ENCODE measurements around the gene RNF130.
A peak's percentile ranks its signal among the peaks of the same experiment; 100 is the strongest.

The RNF130 gene

DNA sequence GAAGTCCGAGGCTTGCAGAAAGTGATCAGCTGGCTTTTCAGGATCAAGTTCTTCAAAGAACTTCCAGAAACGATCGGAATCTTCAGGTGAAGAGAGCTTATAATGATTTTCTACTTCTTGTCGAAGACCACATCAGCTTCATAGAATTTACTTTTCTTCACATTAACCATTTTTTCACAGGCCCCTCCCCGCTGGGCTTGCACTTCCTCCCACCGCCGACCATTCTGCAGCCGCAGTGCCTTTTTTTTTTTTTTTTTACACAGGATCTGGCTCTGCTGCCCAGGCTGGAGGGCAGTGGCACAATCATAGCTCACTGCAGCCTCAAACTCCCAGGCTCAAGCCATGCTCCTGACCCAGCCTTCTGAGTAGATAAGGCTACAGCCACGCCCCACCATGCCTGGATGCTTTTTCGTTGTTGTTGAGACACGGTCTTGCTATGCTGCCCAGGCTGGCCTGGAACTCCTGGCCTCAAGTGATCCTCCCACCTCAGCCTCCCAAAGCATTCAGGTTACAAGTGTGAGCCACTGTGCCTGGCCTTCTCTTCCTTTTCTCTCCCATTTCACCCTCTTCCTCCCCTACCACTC is 15.3 kb upstream of the RNF130 start:
- Mint-ChIP-seq H3K27ac (ENCODE audit: low read depth) (no peak overlapping the region), H3K27me3 (peaks cover 14% of the 10 kb centered on the region), H3K36me3 (ENCODE audit: insufficient read depth) (peaks cover 4% of the 10 kb centered on the region), H3K4me3 (peak overlapping the region; percentile 12), H3K9me3 (no peaks in the 10 kb centered on the region), H3K4me1 (peaks cover 5% of the 10 kb centered on the region)
- ATAC-seq (replicated peaks; ENCODE audit: extremely low read depth, poor library complexity, severe bottlenecking) (no peak), DNase-seq (ENCODE audit: low spot score in 2 of 2) (no peak)

DNA sequence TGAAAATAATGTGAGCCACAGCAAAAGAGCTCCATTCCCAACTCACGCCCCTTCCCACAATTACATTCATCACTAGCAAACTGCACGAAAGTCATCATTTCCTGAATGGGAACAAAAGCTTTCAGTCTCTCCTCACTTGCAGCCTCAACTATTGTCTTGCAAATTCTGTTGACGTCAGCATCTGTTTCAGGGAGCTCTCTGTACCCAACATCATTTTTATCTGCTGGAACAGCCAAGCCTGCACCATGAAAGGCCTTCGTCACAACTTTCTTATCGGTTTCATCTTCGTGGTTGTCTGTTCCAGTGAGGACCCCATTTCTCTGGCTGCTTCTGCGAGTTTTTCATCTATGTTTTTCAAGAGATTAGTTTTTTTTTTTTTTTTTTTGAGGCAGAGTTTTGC is 14.3 kb upstream of the RNF130 start:
- no peaks in the 10 kb centered on the region for H3K9me3 Mint-ChIP-seq
- H3K4me3 Mint-ChIP-seq: no peak overlapping the region
- H3K27ac Mint-ChIP-seq (ENCODE audit: low read depth): no peak overlapping the region
- peaks cover 2% of the 10 kb centered on the region for H3K36me3 Mint-ChIP-seq (ENCODE audit: insufficient read depth)
- ATAC-seq (replicated peaks; ENCODE audit: extremely low read depth, poor library complexity, severe bottlenecking) (peak; percentile 62), DNase-seq (ENCODE audit: low spot score in 2 of 2) (no peak)
- H3K4me1 Mint-ChIP-seq: peaks cover 5% of the 10 kb centered on the region
- H3K27me3 Mint-ChIP-seq: peaks cover 14% of the 10 kb centered on the region

DNA sequence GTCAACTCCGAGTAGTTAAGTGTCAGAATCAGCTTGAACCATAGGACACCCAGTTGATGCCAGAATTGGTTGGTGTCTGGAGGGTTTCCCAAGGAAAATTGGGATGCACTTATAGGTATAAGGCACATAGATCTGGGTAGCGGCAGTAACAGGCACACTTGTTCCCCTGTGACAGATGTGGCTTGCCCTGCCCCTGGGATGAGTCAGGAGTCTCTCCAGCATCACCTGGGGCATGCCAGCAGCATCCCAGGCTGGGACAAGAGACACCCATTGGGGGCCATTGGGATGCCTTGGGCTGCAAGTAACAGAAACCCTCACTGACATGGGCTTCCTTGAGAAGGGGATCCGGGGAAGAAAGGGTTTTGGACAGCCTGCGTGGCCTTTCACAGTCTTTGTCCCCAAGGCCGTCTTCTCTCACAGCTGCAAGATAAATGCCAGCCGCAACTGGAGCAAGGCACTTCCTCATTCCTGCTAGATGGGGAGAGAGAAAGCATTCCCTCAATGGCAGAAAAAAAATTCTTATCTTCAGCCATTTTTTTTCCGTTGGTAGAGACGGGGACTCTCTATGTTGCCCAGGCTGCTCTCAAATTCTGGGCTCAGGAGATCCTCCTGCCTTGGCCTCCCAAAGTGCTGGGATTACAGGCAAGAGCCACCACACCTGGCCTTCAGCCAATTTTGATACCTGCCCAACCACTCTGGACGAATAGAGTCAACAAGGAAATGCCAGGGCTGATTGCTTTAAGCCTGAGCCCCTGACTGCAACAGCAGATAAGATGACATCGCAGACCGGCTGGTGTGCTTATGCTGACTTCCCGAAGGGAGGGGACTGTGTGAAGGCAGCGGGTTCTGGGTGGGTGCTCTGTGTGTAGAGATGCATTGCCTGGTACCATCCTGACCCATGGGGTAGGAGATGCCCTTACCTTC is 13.3 kb upstream of the RNF130 start:
- Mint-ChIP-seq H3K4me3 (no peak overlapping the region), H3K27ac (ENCODE audit: low read depth) (no peak overlapping the region), H3K4me1 (peaks cover 5% of the 10 kb centered on the region), H3K9me3 (no peaks in the 10 kb centered on the region), H3K27me3 (peaks cover 20% of the 10 kb centered on the region), H3K36me3 (ENCODE audit: insufficient read depth) (no peaks in the 10 kb centered on the region)
- DNase-seq (ENCODE audit: low spot score in 2 of 2) (no peak), ATAC-seq (replicated peaks; ENCODE audit: extremely low read depth, poor library complexity, severe bottlenecking) (no peak)

DNA sequence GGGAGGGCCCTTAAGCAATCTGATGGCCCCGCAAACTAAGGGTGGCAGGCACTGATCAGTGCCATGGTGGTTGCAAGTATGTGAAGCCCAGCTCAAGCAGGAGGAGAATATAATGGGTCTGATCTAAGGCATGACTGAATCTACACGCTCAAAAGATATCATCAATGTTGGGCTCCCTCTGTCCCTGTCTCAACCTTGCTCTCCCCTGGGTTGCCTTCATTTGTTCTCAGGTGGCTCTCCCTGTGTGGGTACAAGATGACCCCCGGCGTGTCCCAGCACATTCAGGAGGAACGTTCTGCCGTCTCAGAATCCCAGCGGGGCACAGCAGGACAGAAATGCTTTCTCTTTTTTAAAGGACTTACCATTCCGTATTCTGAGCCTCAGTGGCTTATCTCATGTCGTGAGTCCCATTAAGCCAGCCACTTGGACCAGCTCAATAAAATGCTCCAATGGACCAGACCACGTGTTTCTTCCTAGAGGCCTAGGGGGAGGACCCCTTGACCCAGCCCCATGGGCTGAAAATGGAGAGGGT is 12.0 kb upstream of the RNF130 start:
- ATAC-seq (replicated peaks; ENCODE audit: extremely low read depth, poor library complexity, severe bottlenecking) (no peak), DNase-seq (ENCODE audit: low spot score in 2 of 2) (no peak)
- no peaks in the 10 kb centered on the region for H3K36me3 Mint-ChIP-seq (ENCODE audit: insufficient read depth)
- peaks cover 33% of the 10 kb centered on the region for H3K27me3 Mint-ChIP-seq
- no peaks in the 10 kb centered on the region for H3K9me3 Mint-ChIP-seq
- no peak overlapping the region for H3K4me3 Mint-ChIP-seq
- no peak overlapping the region for H3K27ac Mint-ChIP-seq (ENCODE audit: low read depth)
- peaks cover 5% of the 10 kb centered on the region for H3K4me1 Mint-ChIP-seq

DNA sequence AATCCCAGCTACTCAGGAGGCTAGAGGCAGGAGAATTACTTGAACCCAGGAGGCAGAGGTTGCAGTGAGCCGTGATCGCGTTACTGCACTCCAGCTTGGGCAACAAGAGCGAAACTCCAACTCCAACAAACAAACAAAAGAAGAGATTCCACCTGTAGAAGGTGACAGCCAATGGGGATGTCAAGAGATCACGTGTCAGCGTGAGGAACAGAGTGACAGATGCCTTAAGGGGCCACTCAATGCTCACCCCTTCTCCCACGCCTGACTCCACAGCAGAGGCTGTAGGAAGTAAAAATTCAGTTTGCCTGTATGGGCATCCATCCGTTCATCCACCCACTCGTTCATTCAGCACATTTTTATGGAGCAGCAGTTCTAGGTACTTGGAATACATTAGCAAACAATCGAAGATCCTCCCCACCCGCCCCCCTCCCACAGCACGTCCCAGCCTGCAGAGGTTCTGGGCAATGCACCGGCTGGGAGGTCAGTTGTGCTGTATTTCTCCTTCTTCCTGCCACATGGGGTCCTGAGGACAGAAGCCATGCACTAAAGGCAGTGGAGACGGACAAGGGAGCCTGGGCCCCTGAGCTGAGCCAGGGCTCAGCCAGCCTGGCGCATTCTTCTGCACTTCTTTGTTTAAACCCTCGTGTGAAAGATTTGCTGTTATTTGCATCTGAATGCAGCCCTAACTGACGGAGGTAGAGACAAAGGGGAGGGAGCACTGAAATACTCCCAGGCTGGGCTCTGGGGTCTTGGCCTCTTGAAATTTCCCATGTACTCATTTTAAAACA is 11.3 kb upstream of the RNF130 start:
- Mint-ChIP-seq H3K9me3 (no peaks in the 10 kb centered on the region), H3K4me1 (peaks cover 5% of the 10 kb centered on the region), H3K4me3 (no peak overlapping the region), H3K36me3 (ENCODE audit: insufficient read depth) (no peaks in the 10 kb centered on the region), H3K27ac (ENCODE audit: low read depth) (no peak overlapping the region), H3K27me3 (peaks cover 41% of the 10 kb centered on the region)
- DNase-seq (ENCODE audit: low spot score in 2 of 2) (no peak), ATAC-seq (replicated peaks; ENCODE audit: extremely low read depth, poor library complexity, severe bottlenecking) (no peak)

DNA sequence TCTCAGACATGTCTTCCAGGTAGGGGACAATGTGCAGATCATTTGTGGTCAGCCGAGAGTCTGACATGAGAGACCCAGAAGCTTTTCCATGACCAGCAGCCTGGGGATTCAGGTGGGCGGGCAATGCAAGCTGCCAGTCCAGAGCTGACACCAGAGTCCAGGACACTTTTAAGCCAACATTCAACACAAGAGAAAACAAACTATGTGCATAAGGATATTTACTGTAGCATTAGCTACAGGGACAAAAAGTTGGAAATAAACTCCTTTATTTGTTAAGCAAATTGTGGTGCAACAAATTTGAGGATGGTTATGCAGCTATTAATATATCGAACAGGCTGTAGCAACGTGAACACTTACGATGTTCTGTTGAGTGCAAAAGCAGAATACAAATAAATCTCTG is 9.9 kb upstream of the RNF130 start:
- no peak for DNase-seq (ENCODE audit: low spot score in 2 of 2)
- peaks cover 5% of the 10 kb centered on the region for H3K4me1 Mint-ChIP-seq
- H3K27ac Mint-ChIP-seq (ENCODE audit: low read depth): no peak overlapping the region
- no peaks in the 10 kb centered on the region for H3K9me3 Mint-ChIP-seq
- ATAC-seq (replicated peaks; ENCODE audit: extremely low read depth, poor library complexity, severe bottlenecking): no peak
- H3K36me3 Mint-ChIP-seq (ENCODE audit: insufficient read depth): no peaks in the 10 kb centered on the region
- H3K27me3 Mint-ChIP-seq: peaks cover 45% of the 10 kb centered on the region
- H3K4me3 Mint-ChIP-seq: no peak overlapping the region

DNA sequence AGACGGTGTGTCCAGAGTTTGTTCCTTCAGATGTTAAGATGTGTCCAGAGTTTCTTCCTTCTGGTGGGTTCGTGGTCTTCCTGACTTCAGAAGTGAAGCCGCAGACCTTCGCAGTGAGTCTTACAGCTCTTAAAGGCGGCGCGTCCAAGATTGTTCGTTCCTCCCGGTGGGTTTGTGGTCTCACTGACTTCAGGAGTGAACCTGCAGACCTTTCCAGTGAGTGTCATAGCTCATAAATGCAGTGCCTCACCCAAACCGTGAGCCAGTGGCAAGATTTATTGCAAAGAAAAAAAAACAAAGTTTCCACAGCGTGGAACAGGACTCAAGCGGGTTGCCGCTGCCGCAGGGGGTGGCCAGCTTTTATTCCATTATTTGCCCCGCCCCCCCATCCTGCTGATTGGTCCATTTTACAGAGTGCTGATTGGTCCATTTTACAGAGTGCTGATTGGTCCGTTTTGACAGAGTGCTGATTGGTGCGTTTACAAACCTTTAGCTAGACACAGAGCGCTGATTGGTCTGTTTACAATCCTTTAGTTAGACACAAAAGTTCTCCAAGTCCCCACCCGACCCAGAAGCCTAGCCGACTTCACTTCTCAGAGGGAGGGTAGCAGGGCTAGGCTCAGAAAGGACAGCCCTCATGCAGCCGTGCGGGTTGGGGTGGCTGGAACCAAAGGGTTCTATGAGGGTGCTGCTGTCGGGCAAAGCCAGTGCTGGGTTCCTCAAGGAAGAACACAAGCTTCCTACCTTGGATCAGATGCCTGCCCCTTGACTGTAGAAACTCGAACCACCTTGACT is 9.1 kb upstream of the RNF130 start:
- H3K27me3 Mint-ChIP-seq: peaks cover 45% of the 10 kb centered on the region
- H3K4me3 Mint-ChIP-seq: peak overlapping the region; percentile 13
- ATAC-seq (replicated peaks; ENCODE audit: extremely low read depth, poor library complexity, severe bottlenecking) (no peak), DNase-seq (ENCODE audit: low spot score in 2 of 2) (no peak)
- no peaks in the 10 kb centered on the region for H3K36me3 Mint-ChIP-seq (ENCODE audit: insufficient read depth)
- no peak overlapping the region for H3K27ac Mint-ChIP-seq (ENCODE audit: low read depth)
- H3K9me3 Mint-ChIP-seq: no peaks in the 10 kb centered on the region
- H3K4me1 Mint-ChIP-seq: peaks cover 2% of the 10 kb centered on the region

DNA sequence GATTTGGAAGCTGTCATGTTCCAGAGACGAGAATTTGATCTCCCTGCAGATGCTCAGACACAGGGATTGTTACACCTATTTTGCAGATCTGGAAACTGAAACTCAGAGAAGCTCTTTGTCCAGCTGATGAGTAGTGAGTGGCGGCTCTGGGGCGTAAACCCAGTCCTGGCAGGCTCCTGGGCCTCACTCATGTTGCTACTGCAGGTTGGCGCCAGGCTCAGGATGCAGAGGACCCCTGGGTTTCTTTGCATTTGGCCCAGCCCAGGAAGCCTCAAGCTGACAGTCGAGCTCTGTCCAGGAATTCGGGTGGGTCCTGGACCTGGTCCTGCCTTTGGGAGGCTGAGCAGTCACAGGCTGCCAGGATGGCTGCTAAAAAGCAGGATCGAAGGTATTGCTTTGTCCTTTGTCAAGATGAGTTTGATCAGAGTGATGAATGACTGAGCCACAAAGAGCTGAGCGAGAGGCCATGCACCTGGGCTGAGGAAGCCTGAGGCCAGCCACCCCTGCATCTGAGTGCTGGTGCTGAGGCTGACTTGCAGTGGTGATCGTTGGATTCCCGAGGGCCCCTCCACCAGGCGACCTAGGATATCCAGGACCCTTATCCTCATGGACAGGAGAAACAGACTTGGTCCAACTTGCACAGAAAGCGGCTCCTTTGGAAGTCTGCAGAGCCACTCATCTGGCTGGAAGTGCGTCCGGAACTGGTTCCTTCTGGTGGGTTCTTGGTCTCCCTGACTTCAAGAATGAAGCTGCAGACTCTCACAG is 8.3 kb upstream of the RNF130 start:
- H3K27ac Mint-ChIP-seq (ENCODE audit: low read depth): no peak overlapping the region
- no peak for ATAC-seq (replicated peaks; ENCODE audit: extremely low read depth, poor library complexity, severe bottlenecking)
- no peak overlapping the region for H3K4me3 Mint-ChIP-seq
- H3K4me1 Mint-ChIP-seq: no peaks in the 10 kb centered on the region
- no peaks in the 10 kb centered on the region for H3K36me3 Mint-ChIP-seq (ENCODE audit: insufficient read depth)
- no peaks in the 10 kb centered on the region for H3K9me3 Mint-ChIP-seq
- peaks cover 45% of the 10 kb centered on the region for H3K27me3 Mint-ChIP-seq
- no peak for DNase-seq (ENCODE audit: low spot score in 2 of 2)

DNA sequence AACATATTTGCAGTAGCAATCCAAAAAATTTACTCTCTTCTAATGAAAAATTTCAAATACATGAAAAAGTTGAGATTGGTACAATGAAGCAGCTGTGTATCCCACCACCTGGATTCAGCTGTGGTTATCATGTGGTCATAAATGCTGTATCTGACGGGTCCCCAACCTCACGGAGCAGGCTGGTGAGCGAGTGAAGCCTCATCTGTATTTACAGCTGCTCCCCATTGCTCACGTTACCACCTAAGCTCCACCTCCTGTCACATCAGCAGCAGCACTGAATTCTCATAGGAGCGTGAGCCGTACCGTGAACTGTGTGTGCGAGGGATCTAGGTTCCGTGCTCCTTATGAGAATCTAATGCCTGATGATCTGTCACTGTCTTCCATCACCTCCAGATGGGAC is 6.8 kb upstream of the RNF130 start:
- H3K27ac Mint-ChIP-seq (ENCODE audit: low read depth): no peak overlapping the region
- H3K9me3 Mint-ChIP-seq: no peaks in the 10 kb centered on the region
- H3K4me1 Mint-ChIP-seq: no peaks in the 10 kb centered on the region
- ATAC-seq (replicated peaks; ENCODE audit: extremely low read depth, poor library complexity, severe bottlenecking): no peak
- H3K36me3 Mint-ChIP-seq (ENCODE audit: insufficient read depth): no peaks in the 10 kb centered on the region
- H3K4me3 Mint-ChIP-seq: no peak overlapping the region
- no peak for DNase-seq (ENCODE audit: low spot score in 2 of 2)
- peaks cover 36% of the 10 kb centered on the region for H3K27me3 Mint-ChIP-seq

DNA sequence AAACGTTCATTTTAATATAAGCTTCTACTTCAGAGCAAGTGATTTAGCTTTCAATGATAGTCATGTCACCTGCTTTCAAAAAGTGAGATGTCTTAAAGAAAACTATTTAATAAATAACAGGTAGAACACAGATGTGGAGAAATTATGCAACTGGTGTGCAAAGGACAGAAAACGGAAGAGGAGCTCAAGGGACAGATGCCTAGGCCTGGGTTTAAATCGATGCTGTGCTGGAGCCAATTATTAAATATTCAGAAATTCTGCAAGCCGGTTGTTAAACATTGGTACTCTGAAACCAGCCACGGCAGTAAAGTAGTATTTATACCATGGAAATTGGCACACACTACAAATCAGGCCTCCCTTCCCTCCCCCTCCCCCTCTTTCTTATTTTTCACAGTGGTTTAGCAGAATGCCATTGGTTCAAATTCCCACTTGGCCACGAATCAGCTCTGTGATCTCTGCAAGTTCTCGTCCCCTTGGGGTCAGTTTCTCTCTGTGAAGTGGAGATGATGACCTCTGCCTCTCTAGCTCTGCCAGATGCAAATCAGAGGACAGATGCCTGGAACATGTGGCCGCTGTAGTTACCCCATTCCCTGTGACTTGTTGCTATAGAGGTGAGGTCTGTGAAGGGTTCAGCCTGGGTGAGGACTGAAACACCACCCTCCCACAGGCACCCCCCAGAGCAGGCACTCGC is 6.2 kb upstream of the RNF130 start:
- Mint-ChIP-seq H3K4me3 (no peak overlapping the region), H3K36me3 (ENCODE audit: insufficient read depth) (no peaks in the 10 kb centered on the region), H3K27me3 (peaks cover 31% of the 10 kb centered on the region), H3K27ac (ENCODE audit: low read depth) (no peak overlapping the region), H3K9me3 (no peaks in the 10 kb centered on the region), H3K4me1 (peaks cover 4% of the 10 kb centered on the region)
- ATAC-seq (replicated peaks; ENCODE audit: extremely low read depth, poor library complexity, severe bottlenecking) (no peak), DNase-seq (ENCODE audit: low spot score in 2 of 2) (no peak)

DNA sequence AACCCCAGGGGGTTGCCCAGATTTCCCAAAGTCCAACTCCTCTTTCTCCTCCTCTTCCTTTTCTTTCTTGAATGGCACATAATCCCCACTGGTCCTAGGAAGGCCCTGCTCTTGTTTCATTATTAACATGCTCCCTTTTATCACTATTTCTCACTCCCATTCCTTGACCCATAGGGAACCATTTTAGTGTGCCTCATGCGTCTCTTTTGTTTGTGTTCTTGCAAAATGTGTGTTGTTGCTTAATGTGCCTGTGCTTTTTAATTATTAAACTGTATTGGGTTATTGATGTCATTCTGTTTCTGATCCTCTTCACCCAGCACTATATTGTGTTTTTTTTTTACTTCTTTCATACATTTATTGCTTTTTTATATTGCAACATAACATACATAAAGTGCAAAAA is 4.1 kb upstream of the RNF130 start:
- peaks cover 2% of the 10 kb centered on the region for H3K36me3 Mint-ChIP-seq (ENCODE audit: insufficient read depth)
- no peak overlapping the region for H3K27ac Mint-ChIP-seq (ENCODE audit: low read depth)
- no peak overlapping the region for H3K4me3 Mint-ChIP-seq
- no peaks in the 10 kb centered on the region for H3K9me3 Mint-ChIP-seq
- DNase-seq (ENCODE audit: low spot score in 2 of 2) (no peak), ATAC-seq (replicated peaks; ENCODE audit: extremely low read depth, poor library complexity, severe bottlenecking) (no peak)
- peaks cover 10% of the 10 kb centered on the region for H3K4me1 Mint-ChIP-seq
- H3K27me3 Mint-ChIP-seq: peaks cover 31% of the 10 kb centered on the region

Measured in central memory CD8-positive, alpha-beta T cell (primary cell).